Neural cell (in vitro differentiated cells): ENCODE results near the gene GSE1.

Source experiments
- EP300 ChIP-seq: fragments of 450-650 bp; conservative IDR thresholded peaks from 2 replicates; pipeline ENCODE4 v1.6.1; 2014; ENCODE audit warnings: antibody characterized with exemption, mild to moderate bottlenecking, moderate library complexity; ENCODE audit not compliant: poor library complexity, severe bottlenecking
- EZH2 ChIP-seq: fragments of 200-600, 300-800 bp; shearing (Covaris generic), sonication (generic); IDR thresholded peaks from 2 replicates; pipeline ENCODE4 v1.6.1; 2014; ENCODE audit warnings: antibody characterized with exemption, low read length, borderline replicate concordance, mild to moderate bottlenecking; ENCODE audit not compliant: insufficient read depth, poor library complexity, severe bottlenecking
- POLR2AphosphoS5 ChIP-seq: IDR thresholded peaks from 2 replicates; pipeline ENCODE4 v1.6.1; 2012
- SMC3 ChIP-seq: fragments of 450-650 bp; conservative IDR thresholded peaks from 2 replicates; pipeline ENCODE4 v1.6.1; 2014; ENCODE audit warnings: antibody characterized with exemption, mild to moderate bottlenecking, moderate library complexity; ENCODE audit not compliant: poor library complexity
- TAF1 ChIP-seq: IDR thresholded peaks from 2 replicates; pipeline ENCODE4 v1.6.1; 2012; ENCODE audit warnings: low read depth
- TF ChIP-seq, protein P1 (sequence below): fragments of 450-650 bp; IDR thresholded peaks from 2 replicates; pipeline ENCODE4 v1.5.1; 2014; ENCODE audit warnings: antibody characterized with exemption, mild to moderate bottlenecking, moderate library complexity; ENCODE audit not compliant: poor library complexity, severe bottlenecking
- TF ChIP-seq, protein P2 (sequence below): IDR thresholded peaks from 2 replicates; pipeline ENCODE4 v1.6.1; 2012; ENCODE audit warnings: borderline replicate concordance

DNA sequence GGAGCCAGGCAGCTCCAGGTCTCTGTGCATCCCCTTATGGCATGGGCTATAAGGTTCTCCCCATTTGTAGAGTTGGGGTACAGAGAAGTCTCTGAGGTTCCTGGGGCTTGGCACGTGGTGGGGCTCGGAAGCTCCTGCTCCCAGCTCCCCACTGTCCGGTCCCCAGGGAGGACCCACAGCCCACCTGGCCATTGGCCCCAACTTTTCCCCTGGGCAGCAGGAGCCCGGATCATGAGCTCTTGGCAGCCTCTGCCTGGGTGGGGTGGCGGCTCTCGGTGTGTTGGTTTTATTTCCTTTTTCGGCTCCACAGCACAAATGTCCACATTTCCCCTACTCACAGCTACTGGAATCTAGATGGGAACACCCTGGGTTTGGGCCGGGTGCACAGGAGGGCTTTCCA lies 30.5 kb downstream of the GSE1 start:
- no peak for TF ChIP-seq EP300
- TF ChIP-seq EZH2: no peak
- TF ChIP-seq, protein P1, sequence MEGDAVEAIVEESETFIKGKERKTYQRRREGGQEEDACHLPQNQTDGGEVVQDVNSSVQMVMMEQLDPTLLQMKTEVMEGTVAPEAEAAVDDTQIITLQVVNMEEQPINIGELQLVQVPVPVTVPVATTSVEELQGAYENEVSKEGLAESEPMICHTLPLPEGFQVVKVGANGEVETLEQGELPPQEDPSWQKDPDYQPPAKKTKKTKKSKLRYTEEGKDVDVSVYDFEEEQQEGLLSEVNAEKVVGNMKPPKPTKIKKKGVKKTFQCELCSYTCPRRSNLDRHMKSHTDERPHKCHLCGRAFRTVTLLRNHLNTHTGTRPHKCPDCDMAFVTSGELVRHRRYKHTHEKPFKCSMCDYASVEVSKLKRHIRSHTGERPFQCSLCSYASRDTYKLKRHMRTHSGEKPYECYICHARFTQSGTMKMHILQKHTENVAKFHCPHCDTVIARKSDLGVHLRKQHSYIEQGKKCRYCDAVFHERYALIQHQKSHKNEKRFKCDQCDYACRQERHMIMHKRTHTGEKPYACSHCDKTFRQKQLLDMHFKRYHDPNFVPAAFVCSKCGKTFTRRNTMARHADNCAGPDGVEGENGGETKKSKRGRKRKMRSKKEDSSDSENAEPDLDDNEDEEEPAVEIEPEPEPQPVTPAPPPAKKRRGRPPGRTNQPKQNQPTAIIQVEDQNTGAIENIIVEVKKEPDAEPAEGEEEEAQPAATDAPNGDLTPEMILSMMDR: no peak
- TF ChIP-seq POLR2AphosphoS5: no peak
- no peak for TF ChIP-seq SMC3
- TF ChIP-seq, protein P2, sequence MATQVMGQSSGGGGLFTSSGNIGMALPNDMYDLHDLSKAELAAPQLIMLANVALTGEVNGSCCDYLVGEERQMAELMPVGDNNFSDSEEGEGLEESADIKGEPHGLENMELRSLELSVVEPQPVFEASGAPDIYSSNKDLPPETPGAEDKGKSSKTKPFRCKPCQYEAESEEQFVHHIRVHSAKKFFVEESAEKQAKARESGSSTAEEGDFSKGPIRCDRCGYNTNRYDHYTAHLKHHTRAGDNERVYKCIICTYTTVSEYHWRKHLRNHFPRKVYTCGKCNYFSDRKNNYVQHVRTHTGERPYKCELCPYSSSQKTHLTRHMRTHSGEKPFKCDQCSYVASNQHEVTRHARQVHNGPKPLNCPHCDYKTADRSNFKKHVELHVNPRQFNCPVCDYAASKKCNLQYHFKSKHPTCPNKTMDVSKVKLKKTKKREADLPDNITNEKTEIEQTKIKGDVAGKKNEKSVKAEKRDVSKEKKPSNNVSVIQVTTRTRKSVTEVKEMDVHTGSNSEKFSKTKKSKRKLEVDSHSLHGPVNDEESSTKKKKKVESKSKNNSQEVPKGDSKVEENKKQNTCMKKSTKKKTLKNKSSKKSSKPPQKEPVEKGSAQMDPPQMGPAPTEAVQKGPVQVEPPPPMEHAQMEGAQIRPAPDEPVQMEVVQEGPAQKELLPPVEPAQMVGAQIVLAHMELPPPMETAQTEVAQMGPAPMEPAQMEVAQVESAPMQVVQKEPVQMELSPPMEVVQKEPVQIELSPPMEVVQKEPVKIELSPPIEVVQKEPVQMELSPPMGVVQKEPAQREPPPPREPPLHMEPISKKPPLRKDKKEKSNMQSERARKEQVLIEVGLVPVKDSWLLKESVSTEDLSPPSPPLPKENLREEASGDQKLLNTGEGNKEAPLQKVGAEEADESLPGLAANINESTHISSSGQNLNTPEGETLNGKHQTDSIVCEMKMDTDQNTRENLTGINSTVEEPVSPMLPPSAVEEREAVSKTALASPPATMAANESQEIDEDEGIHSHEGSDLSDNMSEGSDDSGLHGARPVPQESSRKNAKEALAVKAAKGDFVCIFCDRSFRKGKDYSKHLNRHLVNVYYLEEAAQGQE: no peak
- no peak for TF ChIP-seq TAF1
